ENCODE data around the gene WEE1. TPM values are rescaled to one million over a fixed set of nuclear protein-coding genes. Genes with fewer than 3 reads are reported as not detected.
A peak's percentile ranks its signal among the peaks of the same experiment; 100 is the strongest.

WEE1 gene
- total and polyA plus RNA-seq, 8 donors: 2.6 to 10.7 (median 6.2) TPM

DNA sequence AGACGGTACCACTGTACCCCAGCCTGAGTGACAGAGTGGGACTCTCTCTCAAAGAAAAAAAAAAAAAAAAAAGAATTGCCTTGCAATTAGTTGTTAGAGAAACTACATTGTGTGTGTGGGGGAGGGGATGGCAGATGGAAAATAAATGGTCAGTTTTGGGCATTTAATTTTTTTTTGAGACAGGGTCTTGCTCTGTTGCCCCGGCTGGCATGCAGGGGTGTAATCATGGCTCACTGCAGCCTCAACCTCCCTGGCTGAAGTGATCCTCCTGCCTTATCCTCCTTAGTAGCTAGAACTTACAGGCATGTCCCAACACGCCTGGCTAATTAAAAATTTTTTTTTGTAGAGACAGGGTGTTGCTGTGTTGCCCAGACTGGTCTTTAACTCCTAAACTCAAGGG lies 36.4 kb downstream of the WEE1 start:
- Histone ChIP-seq H3K4me1 (peaks cover 4 to 9% (median 4%) of the 10 kb centered on the region in 3 donors), H3K36me3 (no peaks in the 10 kb centered on the region), H3K4me3 (no peak overlapping the region), H3K27me3 (no peaks in the 10 kb centered on the region), H3K27ac (no peak overlapping the region), H3K9me3 (no peaks in the 10 kb centered on the region)
- FAIRE-seq (no peak), DNase-seq (no peak), ATAC-seq (no peak)
- intact Hi-C loops (cut with DNase I): loop anchor here in 1 of 3 donors (5.0 kb wide), 2 partner anchors 73 to 137 kb away; no protein-coding TSS in a partner anchor
- 89 to 98% methylated on average over 3 of the region's 3 CpGs for WGBS, 2 donors
- TF ChIP-seq, protein P1, sequence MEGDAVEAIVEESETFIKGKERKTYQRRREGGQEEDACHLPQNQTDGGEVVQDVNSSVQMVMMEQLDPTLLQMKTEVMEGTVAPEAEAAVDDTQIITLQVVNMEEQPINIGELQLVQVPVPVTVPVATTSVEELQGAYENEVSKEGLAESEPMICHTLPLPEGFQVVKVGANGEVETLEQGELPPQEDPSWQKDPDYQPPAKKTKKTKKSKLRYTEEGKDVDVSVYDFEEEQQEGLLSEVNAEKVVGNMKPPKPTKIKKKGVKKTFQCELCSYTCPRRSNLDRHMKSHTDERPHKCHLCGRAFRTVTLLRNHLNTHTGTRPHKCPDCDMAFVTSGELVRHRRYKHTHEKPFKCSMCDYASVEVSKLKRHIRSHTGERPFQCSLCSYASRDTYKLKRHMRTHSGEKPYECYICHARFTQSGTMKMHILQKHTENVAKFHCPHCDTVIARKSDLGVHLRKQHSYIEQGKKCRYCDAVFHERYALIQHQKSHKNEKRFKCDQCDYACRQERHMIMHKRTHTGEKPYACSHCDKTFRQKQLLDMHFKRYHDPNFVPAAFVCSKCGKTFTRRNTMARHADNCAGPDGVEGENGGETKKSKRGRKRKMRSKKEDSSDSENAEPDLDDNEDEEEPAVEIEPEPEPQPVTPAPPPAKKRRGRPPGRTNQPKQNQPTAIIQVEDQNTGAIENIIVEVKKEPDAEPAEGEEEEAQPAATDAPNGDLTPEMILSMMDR (IDR thresholded peaks at IDR 0.05): no peak

DNA sequence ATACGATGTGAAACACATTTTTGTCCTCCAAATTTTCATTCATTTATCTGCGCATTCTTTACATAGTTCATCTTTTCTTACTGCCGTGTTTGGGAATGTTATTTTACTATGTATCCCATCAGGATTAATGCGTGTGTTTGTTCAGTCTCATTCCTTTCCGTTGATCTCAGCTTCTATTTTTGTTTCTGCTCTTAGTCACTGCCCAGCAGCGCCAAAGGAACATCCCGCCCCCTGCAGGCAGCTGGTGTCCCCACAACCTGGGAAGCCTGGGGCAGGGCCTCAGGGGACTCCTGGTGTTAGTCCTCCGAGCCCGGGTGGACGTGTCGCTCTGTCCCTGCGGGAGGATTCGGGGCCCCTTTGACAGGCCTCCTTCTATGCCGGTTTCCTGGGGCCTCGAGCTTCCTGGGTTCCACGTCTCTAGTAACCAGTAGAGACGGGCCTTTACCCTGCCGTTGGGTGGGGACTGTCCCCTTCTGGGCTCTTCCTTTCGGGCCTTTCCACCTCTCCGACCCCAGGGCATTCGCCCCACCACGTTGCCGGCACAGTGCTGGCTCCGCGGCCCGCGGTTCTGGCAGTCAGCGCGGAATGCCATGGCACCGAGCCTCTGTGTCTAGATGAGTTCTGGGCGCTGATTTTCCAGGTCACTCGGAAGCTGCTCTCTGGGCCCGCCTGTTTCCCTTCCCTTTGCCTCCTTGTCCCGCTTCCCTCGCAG lies 39.8 kb downstream of the WEE1 start:
- TF ChIP-seq, protein P1 (IDR thresholded peaks at IDR 0.05): peak; percentile 87 to 92 (median 90)
- FAIRE-seq: peak; percentile 61
- H3K27ac ChIP-seq: peak overlapping the region; percentile 90 to 98 (median 95)
- peak overlapping the region; percentile 1 to 45 (median 34) for H3K4me3 ChIP-seq
- no peaks in the 10 kb centered on the region for H3K9me3 ChIP-seq
- H3K27me3 ChIP-seq: no peaks in the 10 kb centered on the region
- WGBS, 2 donors: 1% methylated on average over 35 of the region's 35 CpGs
- H3K4me1 ChIP-seq: peaks cover 4 to 14% (median 5%) of the 10 kb centered on the region in 3 donors
- peak; percentile 93 to 96 (median 96) for DNase-seq
- peak; percentile 89 to 95 (median 90) for ATAC-seq
- intact Hi-C loops (cut with DNase I): loop anchor here in 1 of 3 donors (5.0 kb wide), 2 partner anchors 76 to 134 kb away; no protein-coding TSS in a partner anchor
- no peaks in the 10 kb centered on the region for H3K36me3 ChIP-seq

DNA sequence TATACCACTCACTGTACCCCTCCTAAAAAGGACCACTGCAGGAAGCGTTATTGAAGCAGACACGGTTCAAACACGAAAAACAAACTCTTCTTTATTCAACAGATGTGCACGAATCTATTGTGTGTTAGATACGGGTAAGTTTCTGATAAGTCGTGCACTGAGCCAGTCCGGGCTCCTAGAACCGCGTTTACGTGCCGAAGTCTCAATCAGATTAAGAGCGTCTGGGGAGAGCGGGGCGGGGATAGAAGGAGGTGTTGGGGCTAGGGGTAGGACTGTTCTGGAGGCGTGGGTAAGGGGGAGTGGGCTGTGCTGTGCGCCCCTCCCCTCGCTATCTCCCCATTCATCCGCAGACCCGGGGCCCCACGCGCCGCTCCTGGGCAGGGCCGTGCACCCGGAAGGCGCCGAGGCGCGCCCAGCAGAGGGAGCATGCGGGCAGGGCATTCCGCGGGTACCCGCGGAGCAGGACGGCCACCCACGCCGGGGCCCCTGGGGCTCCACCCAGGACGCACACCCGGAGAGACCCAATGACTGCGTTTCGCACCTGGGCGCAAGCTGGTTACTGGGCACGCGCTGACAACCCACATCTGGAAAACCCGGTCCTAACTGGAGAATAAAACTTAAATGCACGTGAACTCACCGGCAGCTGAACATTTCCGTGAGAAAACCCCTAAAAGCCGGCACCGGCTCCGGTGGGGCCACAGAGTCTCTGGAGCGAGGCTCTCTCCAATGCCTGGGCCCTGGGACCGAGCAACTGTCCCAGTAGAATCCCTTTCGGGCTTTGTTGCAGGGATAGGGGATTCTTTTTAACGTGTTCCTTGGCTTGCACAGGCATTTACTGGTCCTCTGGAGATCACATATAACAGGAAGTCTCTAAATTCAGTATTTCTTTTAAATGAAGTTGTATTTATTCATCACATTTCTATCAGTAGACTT lies 40.6 kb downstream of the WEE1 start:
- FAIRE-seq (no peak), DNase-seq (peak; percentile 88 to 97 (median 90)), ATAC-seq (peak; percentile 86 to 93 (median 90))
- WGBS, 2 donors: 1% methylated on average over 36 to 54 of the region's 54 CpGs
- H3K4me3 ChIP-seq: peak overlapping the region; percentile 27 to 45 (median 41)
- H3K27me3 ChIP-seq: no peaks in the 10 kb centered on the region
- H3K27ac ChIP-seq: peak overlapping the region; percentile 90 to 98 (median 95)
- H3K9me3 ChIP-seq: no peaks in the 10 kb centered on the region
- TF ChIP-seq, protein P1 (IDR thresholded peaks at IDR 0.05): peak; percentile 43 to 73 (median 64)
- intact Hi-C loops (cut with DNase I): loop anchor here in 1 of 3 donors (5.0 kb wide), 2 partner anchors 77 to 133 kb away; no protein-coding TSS in a partner anchor
- H3K36me3 ChIP-seq: no peaks in the 10 kb centered on the region
- H3K4me1 ChIP-seq: peaks cover 4 to 14% (median 5%) of the 10 kb centered on the region in 3 donors

DNA sequence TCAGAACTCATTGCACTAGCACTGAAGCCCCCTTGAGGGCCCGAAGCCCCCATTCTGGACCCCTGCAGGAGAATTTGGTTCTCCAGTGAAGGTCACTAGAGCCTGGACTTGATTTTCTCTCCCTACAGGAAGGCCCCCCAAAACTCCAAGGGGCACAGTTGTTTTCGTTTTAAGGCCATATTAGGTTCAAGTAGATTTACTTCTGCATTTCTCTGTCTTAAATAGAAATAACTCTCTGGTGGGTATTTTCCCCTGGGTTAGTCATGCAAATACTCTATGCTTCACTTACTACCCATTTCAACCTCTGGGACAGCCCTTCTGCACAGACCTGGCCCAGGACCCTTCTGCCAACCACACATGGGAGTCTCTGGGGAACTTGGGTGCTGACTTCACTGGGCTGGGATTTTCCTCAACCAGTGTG lies 41.6 kb downstream of the WEE1 start:
- no peak for ATAC-seq
- Histone ChIP-seq H3K36me3 (no peaks in the 10 kb centered on the region), H3K4me3 (no peak overlapping the region), H3K4me1 (peaks cover 4 to 14% (median 5%) of the 10 kb centered on the region in 3 donors), H3K27ac (peak overlapping the region in 3 of 4 donors; percentile 90 to 98 (median 96)), H3K9me3 (no peaks in the 10 kb centered on the region), H3K27me3 (no peaks in the 10 kb centered on the region)
- intact Hi-C loops (cut with DNase I): no loop called here
- TF ChIP-seq, protein P1 (IDR thresholded peaks at IDR 0.05): no peak
- no peak for FAIRE-seq
- 63 to 94% methylated on average over 2 of the region's 2 CpGs for WGBS, 2 donors
- DNase-seq: no peak
